OCI-LY7 (cell line): Measurements from ENCODE around the gene CRELD2. TPM values are rescaled to one million over a fixed set of nuclear protein-coding genes. Genes with fewer than 3 reads are reported as not detected.

Experiments
- BruUV-seq: library from RNA; stranded (reverse); fragments of 400-500 nt; replicated peaks from 2 replicates; lab custom pipeline; 2021; lab: Mats Ljungman, UMichigan
- CTCF ChIA-PET: fragments of 300-600 bp; sonication (Branson Sonifier 250); formaldehyde crosslinking; loops from one replicate; lab custom pipeline; 2022; ENCODE audit warnings: antibody characterized with exemption; ENCODE audit not compliant: unreplicated experiment; lab: Charles Lee
- POLR2A ChIA-PET: fragments of 300-600 bp; sonication (Branson Sonifier 250); formaldehyde crosslinking; loops from one replicate; lab custom pipeline; 2022; ENCODE audit warnings: antibody characterized with exemption; lab: Charles Lee
- DNase-seq: peaks from one replicate; pipeline ENCODE4 v3.0.0-alpha.2; 2015; ENCODE audit warnings: low spot score
- H2AFZ ChIP-seq: fragments of 200-600 bp; sonication (generic), shearing (Covaris generic); 2 replicates; pipeline ENCODE4 v1.6.1; 2014; ENCODE audit warnings: mild to moderate bottlenecking, antibody characterized with exemption, low read length, moderate library complexity
- H3K27ac ChIP-seq: fragments of 200-600 bp; sonication (generic); 2 replicates; pipeline ENCODE4 v1.5.1; 2014; ENCODE audit warnings: mixed run types, low read depth, mild to moderate bottlenecking, moderate library complexity, low read length, inconsistent platforms; ENCODE audit not compliant: poor library complexity, severe bottlenecking
- H3K36me3 ChIP-seq: fragments of 200-600 bp; sonication (generic); 2 replicates; pipeline ENCODE4 v1.6.1; 2014; ENCODE audit warnings: mild to moderate bottlenecking, antibody characterized with exemption, low read length, moderate library complexity, mixed read lengths; ENCODE audit not compliant: insufficient read depth
- H3K4me1 ChIP-seq: fragments of 200-600 bp; sonication (generic); 2 replicates; pipeline ENCODE4 v1.5.1; 2014; ENCODE audit warnings: mild to moderate bottlenecking, low read length; ENCODE audit not compliant: insufficient read depth, poor library complexity, severe bottlenecking
- H3K4me2 ChIP-seq: fragments of 200-600 bp; sonication (generic); 2 replicates; pipeline ENCODE4 v1.6.1; 2014; ENCODE audit warnings: mild to moderate bottlenecking, low read length
- H3K4me3 ChIP-seq: fragments of 200-600 bp; sonication (generic); 2 replicates; pipeline ENCODE4 v1.5.1; 2014; ENCODE audit warnings: mild to moderate bottlenecking, low read depth, low read length; ENCODE audit not compliant: poor library complexity, severe bottlenecking
- H3K79me2 ChIP-seq: fragments of 200-600 bp; sonication (generic); 2 replicates; pipeline ENCODE4 v1.6.1; 2016; ENCODE audit warnings: low read depth, mild to moderate bottlenecking, low read length, moderate library complexity, mixed read lengths; ENCODE audit not compliant: insufficient read depth
- H3K9me2 ChIP-seq: fragments of 200-600 bp; sonication (generic); 2 replicates; pipeline ENCODE4 v1.6.1; 2016; ENCODE audit warnings: mild to moderate bottlenecking, low read length, mixed read lengths; ENCODE audit not compliant: insufficient read depth
- H3K9me3 ChIP-seq: fragments of 200-600 bp; sonication (generic); 2 replicates; pipeline ENCODE4 v1.6.1; 2014; ENCODE audit warnings: mild to moderate bottlenecking, mixed run types, low read length, mixed read lengths
- H4K20me1 ChIP-seq: fragments of 200-600 bp; sonication (generic); 2 replicates; pipeline ENCODE4 v1.6.1; 2014; ENCODE audit warnings: mild to moderate bottlenecking, antibody characterized with exemption, low read length, moderate library complexity, mixed read lengths; ENCODE audit not compliant: insufficient read depth
- CTCF ChIP-seq: fragments of 200-600 bp; sonication (generic); conservative IDR thresholded peaks from 2 replicates; pipeline ENCODE4 v1.5.1; 2014; ENCODE audit warnings: mild to moderate bottlenecking, antibody characterized with exemption, low read length, moderate library complexity, mixed read lengths
- EZH2phosphoT487 ChIP-seq: fragments of 200-600 bp; sonication (generic); IDR thresholded peaks from 2 replicates; pipeline ENCODE4 v1.6.1; 2018; ENCODE audit warnings: low read depth, borderline replicate concordance, mild to moderate bottlenecking, mixed run types, antibody characterized with exemption, low read length, moderate library complexity, mixed read lengths
- intact Hi-C: fragments of 100-400 bp; cut with micrococcal nuclease; formaldehyde crosslinking; loops from one replicate; pipeline ENCODE4 v1.10.0; 2022; ENCODE audit not compliant: unreplicated experiment
- total RNA-seq, 2 experiments: library from RNA; depleted of rRNA in 1 of 2; stranded (reverse); fragments of >200 nt in 1 of 2; shearing (Covaris generic) in 1 of 2; gene quantifications; 2 replicates each; pipeline ENCODE4 v1.2.3, GENCODE V29; 2014 to 2022

The CRELD2 gene
- total RNA-seq, 2 experiments from 2014 or later, result 32.0 to 32.5 TPM

GRCh38 chr22:49928185-49928495 is 9.7 kb downstream of the CRELD2 start:
- H2AFZ ChIP-seq, result no peak overlapping the region
- H3K36me3 ChIP-seq, result no peaks in the 10 kb centered on the region
- no peak for TF ChIP-seq CTCF
- TF ChIP-seq EZH2phosphoT487, result no peak
- H3K4me2 ChIP-seq, result no peak overlapping the region
- BruUV-seq, result no TSS peak
- H3K4me1 ChIP-seq, result peaks cover 72% of the 10 kb centered on the region
- ChIA-PET POLR2A (no interaction called here), CTCF (no interaction called here)
- intact Hi-C loops, result loop anchor here (5.0 kb wide), 1 partner anchor 219 kb away; no protein-coding TSS in a partner anchor
- H3K9me2 ChIP-seq, result no peaks in the 10 kb centered on the region
- no peak overlapping the region for H3K4me3 ChIP-seq
- H3K9me3 ChIP-seq, result no peaks in the 10 kb centered on the region
- no peaks in the 10 kb centered on the region for H4K20me1 ChIP-seq
- H3K79me2 ChIP-seq, result no peaks in the 10 kb centered on the region
- no peak overlapping the region for H3K27ac ChIP-seq
- no peak for DNase-seq

GRCh38 chr22:49928555-49929210 is 10.2 kb downstream of the CRELD2 start:
- Histone ChIP-seq H2AFZ (no peak overlapping the region), H4K20me1 (no peaks in the 10 kb centered on the region), H3K4me3 (no peak overlapping the region), H3K4me2 (no peak overlapping the region), H3K9me2 (no peaks in the 10 kb centered on the region), H3K9me3 (no peaks in the 10 kb centered on the region), H3K36me3 (no peaks in the 10 kb centered on the region), H3K79me2 (no peaks in the 10 kb centered on the region), H3K4me1 (peaks cover 72% of the 10 kb centered on the region), H3K27ac (no peak overlapping the region)
- ChIA-PET POLR2A (no interaction called here), CTCF (no interaction called here)
- no TSS peak for BruUV-seq
- no peak for TF ChIP-seq EZH2phosphoT487
- TF ChIP-seq CTCF, result no peak
- intact Hi-C loops, result loop anchor here (5.0 kb wide), 1 partner anchor 219 kb away; no protein-coding TSS in a partner anchor
- no peak for DNase-seq
